ENCODE data around the gene MNS1.
"Not testable (repeated sequence)": the region's sequence is repeated elsewhere in the genome, so short reads cannot be mapped to it uniquely, and the experiment has no call there.

Gene MNS1

DNA sequence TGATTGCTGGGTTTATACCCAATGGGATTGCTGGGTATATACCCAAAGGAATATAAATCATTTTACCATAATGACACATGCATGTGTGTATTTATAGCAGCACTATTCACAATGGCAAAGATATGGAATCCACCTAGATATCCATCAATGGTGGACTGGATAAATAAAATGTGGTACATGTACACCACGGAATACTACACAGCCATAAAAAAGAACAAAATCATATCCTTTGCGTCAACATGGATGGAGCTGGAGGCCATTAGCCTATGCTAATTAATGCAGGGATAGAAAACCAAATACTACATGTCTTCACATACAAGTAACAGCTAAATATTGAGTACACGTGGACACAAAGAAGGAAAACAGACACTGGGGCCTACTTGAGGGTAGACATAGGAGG is 22.6 kb downstream of the MNS1 start:
- DNase-seq: no peak

DNA sequence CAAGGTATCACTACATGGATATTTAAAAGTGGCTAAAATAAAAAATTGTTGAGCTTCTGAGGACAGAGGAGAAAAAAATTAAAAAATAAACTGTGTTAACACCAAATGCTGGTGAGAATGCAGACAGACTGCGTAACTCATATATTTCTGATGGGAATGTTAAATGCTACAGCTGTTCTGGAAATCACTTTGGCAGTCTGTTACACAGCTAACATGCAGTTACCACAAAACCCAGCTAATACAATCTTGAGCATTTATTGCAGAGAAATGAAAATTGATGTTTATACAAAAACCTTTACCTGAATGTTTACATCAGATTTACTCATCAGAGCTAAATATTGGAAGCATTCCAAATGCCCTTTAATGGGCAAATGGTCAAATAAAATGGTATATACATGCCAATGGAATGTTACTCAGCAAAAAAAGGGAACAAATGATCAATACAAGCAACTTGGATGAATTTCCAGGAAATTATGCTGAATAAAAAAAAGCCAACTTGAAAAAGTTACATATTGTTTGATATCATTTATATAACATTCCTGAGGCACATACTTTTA is 24.6 kb downstream of the MNS1 start:
- no peak for DNase-seq

DNA sequence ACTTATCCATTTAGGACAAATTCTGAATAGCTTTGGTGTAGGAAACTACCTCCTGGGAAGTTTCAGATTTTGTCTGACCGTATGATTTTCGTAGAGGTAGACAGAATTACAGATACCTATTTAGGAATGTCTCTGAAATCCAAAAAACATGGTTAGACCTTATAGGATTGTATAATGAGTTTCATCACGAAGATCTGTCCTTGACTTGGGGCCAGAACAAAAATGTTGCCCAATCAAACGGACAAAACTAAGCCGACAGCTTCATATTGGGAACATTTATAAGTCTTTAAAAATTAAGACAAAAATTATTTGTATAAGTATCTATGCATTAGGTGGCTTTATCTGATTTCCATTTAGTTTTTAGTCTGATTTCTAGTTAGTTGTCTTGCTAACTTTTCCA is 32.6 kb downstream of the MNS1 start:
- no peak for DNase-seq

DNA sequence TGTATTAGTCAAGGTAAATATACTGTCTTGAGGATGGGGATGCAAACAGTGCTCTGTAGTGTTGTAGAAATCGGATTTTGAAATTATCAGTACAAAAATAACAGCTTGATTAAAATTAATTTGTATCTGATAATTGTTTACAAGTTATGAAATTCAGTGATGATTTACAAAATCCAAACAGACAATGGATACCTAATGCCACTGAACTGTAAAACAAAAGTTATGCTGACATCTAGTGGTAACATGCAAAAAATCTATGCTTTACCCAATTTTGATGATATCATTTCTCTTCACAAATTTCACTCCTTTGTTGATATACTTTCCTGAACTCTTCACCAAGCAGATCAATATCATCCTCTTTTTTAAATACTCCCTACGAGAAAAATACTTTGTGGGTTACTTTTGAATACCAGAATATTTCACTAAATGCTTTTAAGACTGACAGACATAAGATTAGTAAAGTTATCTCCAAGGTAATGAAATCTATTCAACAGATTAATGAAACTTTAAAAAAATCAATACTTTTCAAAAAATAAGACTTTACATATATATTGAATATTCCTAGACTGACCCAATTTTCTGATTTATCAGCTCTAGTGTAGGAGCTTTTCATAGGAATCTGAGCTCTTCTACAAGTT is 36.0 kb downstream of the MNS1 start:
- no peak for DNase-seq

DNA sequence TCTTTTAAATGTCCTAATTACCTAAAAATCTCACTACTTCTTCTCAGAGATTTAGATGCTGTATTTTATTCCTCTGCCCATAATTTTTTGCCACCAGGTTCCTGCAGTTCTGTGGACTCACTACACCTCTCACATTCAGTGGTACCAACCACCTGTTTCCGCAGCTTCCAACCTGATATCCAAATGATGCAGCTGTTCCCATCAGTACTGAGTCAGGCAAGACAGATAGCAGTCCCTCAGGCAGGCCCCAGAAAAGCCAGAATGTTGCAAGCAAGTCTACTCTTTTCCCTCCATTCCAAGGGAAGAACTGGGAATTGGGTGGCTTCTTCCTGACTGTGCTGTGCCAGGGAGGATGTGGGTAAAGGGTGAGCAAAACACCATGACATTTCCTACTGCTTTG is 39.0 kb downstream of the MNS1 start:
- DNase-seq: no peak

DNA sequence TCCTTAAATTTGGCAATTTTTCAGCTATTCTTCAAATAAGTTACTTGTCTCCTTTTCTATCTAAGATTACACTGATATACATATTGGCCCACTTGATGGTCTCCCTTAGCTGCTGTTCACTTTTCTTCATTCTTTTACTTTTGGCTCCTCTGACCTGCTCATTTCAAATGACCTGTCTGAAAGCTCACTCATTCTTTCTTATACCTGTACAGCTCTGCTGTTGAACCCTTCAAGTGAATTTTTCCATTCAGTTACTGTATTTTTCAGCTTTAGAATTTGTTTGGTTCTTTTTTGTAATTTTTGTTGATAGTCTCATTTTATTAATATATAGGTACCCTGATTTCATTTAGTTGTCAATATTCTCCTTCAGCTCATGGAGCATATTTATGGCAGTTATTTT is 39.7 kb downstream of the MNS1 start:
- no peak for DNase-seq

DNA sequence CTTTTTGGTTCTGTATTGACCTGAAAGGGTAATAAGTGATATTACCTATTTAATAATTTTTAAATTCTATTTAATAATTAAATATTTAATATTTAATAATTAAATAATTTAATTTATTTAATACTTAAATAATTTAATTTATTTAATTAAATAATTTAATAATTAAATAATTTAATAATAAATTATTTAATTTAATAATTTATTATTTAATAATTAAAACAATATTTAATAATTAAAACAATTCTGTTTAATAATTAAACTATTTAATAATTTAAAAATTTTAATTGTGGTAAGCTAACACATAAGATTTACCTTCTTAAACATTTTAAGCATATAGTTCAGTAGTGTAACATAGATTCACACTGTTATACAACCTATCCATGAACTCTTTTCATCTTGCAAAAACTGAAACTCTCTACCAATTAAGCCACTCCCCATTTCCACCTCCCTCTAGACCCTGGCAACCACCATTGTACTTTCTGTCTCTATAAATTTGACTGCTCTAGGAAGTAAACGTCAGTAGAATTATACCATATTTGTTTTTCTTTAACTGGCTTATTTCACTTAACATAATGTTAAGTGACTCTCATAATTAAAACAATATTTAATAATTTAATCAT is 51.7 kb downstream of the MNS1 start:
- not testable (repeated sequence) for DNase-seq

DNA sequence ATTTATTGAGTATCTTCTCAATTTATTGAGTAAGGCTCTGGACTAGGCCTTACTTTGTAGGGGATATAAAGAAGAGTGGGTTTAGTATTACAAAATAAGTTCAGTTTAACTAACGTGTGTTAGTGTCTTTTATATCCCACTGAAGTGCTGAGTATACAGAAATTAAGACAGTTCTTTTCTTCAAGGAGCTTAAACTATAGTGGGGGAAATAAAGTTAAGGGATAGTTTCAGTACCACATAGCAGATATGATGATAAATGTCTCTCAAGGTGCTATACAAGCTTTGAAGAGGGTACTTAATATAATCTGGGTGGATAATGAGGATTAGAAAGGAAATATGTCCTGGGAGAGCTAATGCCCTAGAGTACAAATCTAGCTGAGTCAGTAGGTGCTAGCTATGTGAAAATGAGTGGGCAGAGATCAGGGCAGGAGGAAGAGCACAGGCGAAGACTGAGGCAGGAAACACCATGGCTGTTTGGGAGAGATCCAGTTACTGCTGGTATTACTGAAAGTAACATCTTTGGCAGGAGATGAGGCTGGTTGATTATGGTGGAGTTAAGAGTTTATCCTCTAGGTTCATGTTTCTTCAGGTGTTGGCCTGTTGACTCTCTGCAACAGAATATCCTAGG is 53.7 kb downstream of the MNS1 start:
- DNase-seq: no peak

DNA sequence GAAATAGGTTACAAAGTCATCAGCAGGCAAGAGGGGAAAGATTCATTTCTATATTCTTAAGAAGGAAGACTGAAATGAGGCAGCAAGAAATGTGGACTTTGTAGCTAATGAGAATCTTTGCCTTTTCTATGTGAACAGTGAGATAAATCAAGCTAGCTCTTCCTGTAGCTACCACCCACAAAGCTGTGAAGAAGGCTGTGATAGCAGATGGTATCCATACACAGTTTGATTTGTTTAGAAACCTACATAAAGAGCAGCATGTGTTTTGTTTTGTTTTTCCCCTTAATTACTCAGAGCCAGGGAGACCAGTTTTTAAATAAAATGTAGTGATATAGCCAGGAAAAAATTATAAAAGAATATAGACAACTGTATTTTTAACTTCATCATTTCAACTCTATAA is 54.2 kb downstream of the MNS1 start:
- no peak for DNase-seq

DNA sequence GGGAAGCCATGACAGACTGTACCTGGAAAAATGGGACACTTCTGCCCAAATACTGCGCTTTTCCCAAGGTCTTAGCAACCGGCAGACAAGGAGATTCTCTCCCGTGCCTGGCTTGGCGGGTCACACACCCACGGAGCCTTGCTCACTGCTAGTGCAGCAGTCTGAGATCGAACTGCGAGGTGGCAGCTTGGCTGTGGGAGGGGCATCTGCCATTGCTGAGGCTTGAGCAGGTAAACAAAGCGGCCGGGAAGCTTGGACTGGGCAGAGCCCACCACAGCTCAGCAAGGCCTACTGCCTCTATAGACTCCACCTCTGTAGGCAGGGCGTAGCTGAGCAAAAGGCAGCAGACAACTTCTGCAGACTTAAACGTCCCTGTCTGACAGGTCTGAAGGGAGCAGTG is 65.7 kb downstream of the MNS1 start:
- DNase-seq: not testable (repeated sequence)

DNA sequence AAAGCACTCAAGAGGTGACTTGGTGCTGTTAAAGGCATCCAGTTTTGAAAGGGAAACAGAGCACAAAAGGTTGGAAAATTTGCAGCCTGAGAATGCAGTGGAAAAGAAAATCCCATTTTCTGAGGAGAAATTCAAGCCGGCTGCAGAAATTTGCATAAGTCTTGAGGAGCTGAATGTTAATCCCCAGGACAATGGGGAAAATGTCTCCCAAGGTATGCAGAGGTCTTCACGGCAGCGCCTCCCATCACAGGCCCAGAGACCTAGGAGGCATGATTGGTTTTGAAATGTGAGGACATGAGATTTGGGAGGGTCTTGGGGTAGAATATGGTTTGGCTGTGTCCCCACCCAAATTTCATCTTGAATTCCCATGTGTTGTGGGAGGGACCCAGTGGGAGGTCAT is 67.6 kb downstream of the MNS1 start:
- DNase-seq: not testable (repeated sequence)

DNA sequence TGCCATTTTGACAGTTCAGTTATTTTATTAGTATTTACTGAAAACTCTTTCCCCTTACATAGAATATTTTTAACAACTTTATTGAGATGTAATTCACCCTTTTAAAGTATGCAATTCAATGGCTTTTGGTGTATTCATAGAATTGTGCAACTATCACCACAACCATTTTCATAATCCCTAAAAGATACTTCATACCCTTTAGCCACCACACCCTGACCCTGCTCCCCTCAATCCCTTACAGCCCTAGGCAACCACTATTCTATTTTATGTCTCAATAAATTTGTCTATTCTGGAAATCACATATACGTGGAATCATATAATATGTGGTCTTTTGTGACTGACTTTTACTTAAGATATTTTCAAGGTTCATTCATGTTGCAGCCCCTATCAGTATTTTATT is 70.0 kb downstream of the MNS1 start:
- DNase-seq: no peak

DNA sequence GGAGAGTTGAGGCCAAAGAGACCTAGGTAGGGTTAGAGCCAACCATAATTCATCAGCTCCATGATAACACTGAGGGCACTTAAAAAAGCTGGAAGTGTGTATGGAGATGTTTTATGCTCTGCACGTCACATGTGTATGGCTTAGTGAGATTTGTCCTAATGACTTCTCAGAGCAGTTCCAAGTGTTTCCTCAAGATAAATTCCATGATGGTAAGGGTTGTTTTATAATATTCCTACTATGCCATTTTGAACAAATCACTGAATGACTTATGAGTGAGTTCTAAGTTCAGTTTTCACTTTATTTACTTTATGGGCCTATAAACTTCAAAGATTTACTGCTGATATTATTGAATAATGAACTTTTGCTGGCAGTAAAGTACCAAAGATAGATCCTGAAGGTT is 71.7 kb downstream of the MNS1 start:
- no peak for DNase-seq

DNA sequence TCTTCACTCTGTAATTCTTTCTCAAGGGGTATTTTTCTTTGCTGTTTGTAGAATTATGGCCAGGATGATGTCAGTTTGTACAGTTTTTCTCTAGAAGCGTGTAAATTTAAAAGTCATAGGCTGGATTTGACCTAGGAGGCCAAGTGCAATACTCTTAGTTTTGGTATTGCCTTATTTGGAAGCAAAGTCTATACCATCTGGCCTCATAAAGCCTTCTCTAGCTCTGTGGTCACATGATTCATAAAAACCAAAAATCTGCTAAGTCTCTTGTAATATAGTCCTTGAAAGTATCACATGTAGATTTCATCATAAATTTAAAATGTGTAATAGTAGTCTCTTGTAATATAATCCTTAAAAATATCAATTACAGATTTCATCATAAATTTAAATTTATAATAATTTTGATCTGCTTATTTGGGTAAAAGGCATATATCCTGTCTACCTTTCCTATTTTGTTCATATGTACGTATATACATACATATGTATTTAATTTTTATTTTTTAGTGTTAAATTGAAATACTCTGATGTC is 74.1 kb downstream of the MNS1 start:
- no peak for DNase-seq

DNA sequence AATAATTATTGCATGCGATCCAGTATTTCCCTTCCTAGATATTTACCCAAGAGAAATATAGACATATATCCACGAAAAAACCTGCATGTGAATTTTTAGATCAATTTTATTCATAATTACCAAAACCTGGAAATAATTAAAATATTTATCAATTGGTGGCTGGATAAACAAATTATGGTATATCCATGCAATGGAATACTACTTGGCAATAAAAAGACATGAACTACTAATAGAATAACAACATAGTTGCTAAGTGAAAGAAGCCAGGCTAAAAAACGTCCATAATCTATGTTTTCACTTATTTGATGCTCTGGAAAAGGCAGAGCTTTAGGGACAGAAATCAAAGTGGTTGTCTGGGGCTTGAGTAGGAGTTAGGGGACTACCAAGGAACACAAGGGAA is 79.0 kb downstream of the MNS1 start:
- no peak for DNase-seq

DNA sequence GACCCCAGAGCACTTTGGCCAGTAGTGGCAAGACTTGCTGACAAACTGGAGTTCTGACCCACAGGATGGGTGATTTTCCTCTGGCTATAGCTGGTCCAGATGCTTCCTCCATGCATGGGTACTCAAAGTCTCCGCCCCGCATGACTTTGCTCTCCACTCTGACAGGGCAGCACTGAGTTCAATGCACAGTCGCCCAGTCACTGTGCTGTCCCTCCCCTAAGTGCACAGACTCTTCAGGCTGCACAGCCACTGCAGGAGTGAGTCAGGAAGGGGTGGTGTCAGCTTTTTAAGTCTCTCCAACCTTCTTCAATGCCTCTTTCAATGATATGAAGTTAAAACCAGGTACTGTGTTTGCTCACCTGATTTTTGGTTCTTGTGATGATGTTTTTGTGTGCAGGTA is 81.9 kb downstream of the MNS1 start:
- no peak for DNase-seq
